ENCODE measurements around the gene IMPG2. TPM values are rescaled to one million over a fixed set of nuclear protein-coding genes. Genes with fewer than 3 reads are reported as not detected.

The IMPG2 gene
- total RNA-seq, 1 donor: 0.36 TPM

- peaks cover 3% of the 10 kb centered on the region for H3K36me3 ChIP-seq (ENCODE audit: insufficient read depth, low read length)
- H3K4me1 ChIP-seq (ENCODE audit: insufficient read depth, low read length): no peaks in the 10 kb centered on the region
- no peaks in the 10 kb centered on the region for H3K9me3 ChIP-seq (ENCODE audit: low read depth, low read length)
- H3K79me2 ChIP-seq (ENCODE audit: insufficient read depth, low read length): no peaks in the 10 kb centered on the region
- H3K4me2 ChIP-seq (ENCODE audit: insufficient read depth, low read length): no peak overlapping the region
- no peak for TF ChIP-seq CTCF (IDR thresholded peaks at IDR 0.05; ENCODE audit: extremely low read depth, low read depth, low read length)
- H3K27ac ChIP-seq (ENCODE audit: low read depth, low read length): no peak overlapping the region
- H3K4me3 ChIP-seq (ENCODE audit: insufficient read depth, low read length): no peak overlapping the region
- no peak overlapping the region for H2AFZ ChIP-seq (ENCODE audit: low read length)
- no peak for DNase-seq (ENCODE audit: insufficient read length, low spot score, missing footprints)
- no peaks in the 10 kb centered on the region for H3K27me3 ChIP-seq (ENCODE audit: insufficient read depth, low read length)
- H4K20me1 ChIP-seq (ENCODE audit: insufficient read depth, low read length): no peaks in the 10 kb centered on the region
Observed at GRCh38 chr3:101333883-101334282, 13.5 kb upstream of the IMPG2 start.

GRCh38 chr3:101329016-101329673 is 8.8 kb upstream of the IMPG2 start:
- no peak for TF ChIP-seq CTCF (IDR thresholded peaks at IDR 0.05; ENCODE audit: extremely low read depth, low read depth, low read length)
- Histone ChIP-seq H3K79me2 (ENCODE audit: insufficient read depth, low read length) (no peaks in the 10 kb centered on the region), H3K27me3 (ENCODE audit: insufficient read depth, low read length) (no peaks in the 10 kb centered on the region), H3K9me3 (ENCODE audit: low read depth, low read length) (no peaks in the 10 kb centered on the region), H3K4me3 (ENCODE audit: insufficient read depth, low read length) (no peak overlapping the region), H2AFZ (ENCODE audit: low read length) (no peak overlapping the region), H4K20me1 (ENCODE audit: insufficient read depth, low read length) (no peaks in the 10 kb centered on the region), H3K4me1 (ENCODE audit: insufficient read depth, low read length) (no peaks in the 10 kb centered on the region), H3K27ac (ENCODE audit: low read depth, low read length) (no peak overlapping the region), H3K36me3 (ENCODE audit: insufficient read depth, low read length) (peaks cover 3% of the 10 kb centered on the region), H3K4me2 (ENCODE audit: insufficient read depth, low read length) (no peak overlapping the region)
- DNase-seq (ENCODE audit: insufficient read length, low spot score, missing footprints): no peak

GRCh38 chr3:101325393-101326134 is 5.2 kb upstream of the IMPG2 start:
- no peaks in the 10 kb centered on the region for H3K27me3 ChIP-seq (ENCODE audit: insufficient read depth, low read length)
- H3K79me2 ChIP-seq (ENCODE audit: insufficient read depth, low read length): no peaks in the 10 kb centered on the region
- no peaks in the 10 kb centered on the region for H3K4me1 ChIP-seq (ENCODE audit: insufficient read depth, low read length)
- H3K4me3 ChIP-seq (ENCODE audit: insufficient read depth, low read length): no peak overlapping the region
- no peak for TF ChIP-seq CTCF (IDR thresholded peaks at IDR 0.05; ENCODE audit: extremely low read depth, low read depth, low read length)
- DNase-seq (ENCODE audit: insufficient read length, low spot score, missing footprints): no peak
- no peak overlapping the region for H2AFZ ChIP-seq (ENCODE audit: low read length)
- H3K27ac ChIP-seq (ENCODE audit: low read depth, low read length): no peak overlapping the region
- no peaks in the 10 kb centered on the region for H4K20me1 ChIP-seq (ENCODE audit: insufficient read depth, low read length)
- peaks cover 3% of the 10 kb centered on the region for H3K36me3 ChIP-seq (ENCODE audit: insufficient read depth, low read length)
- H3K9me3 ChIP-seq (ENCODE audit: low read depth, low read length): no peaks in the 10 kb centered on the region
- H3K4me2 ChIP-seq (ENCODE audit: insufficient read depth, low read length): no peak overlapping the region

- Histone ChIP-seq H3K4me3 (ENCODE audit: insufficient read depth, low read length) (no peak overlapping the region), H3K9me3 (ENCODE audit: low read depth, low read length) (no peaks in the 10 kb centered on the region), H3K27me3 (ENCODE audit: insufficient read depth, low read length) (no peaks in the 10 kb centered on the region), H3K27ac (ENCODE audit: low read depth, low read length) (no peak overlapping the region), H2AFZ (ENCODE audit: low read length) (no peak overlapping the region), H3K36me3 (ENCODE audit: insufficient read depth, low read length) (no peaks in the 10 kb centered on the region), H3K4me1 (ENCODE audit: insufficient read depth, low read length) (no peaks in the 10 kb centered on the region), H4K20me1 (ENCODE audit: insufficient read depth, low read length) (no peaks in the 10 kb centered on the region), H3K79me2 (ENCODE audit: insufficient read depth, low read length) (no peaks in the 10 kb centered on the region), H3K4me2 (ENCODE audit: insufficient read depth, low read length) (no peak overlapping the region)
- DNase-seq (ENCODE audit: insufficient read length, low spot score, missing footprints): no peak
- no peak for TF ChIP-seq CTCF (IDR thresholded peaks at IDR 0.05; ENCODE audit: extremely low read depth, low read depth, low read length)
Observed at GRCh38 chr3:101319531-101319930, 844 bp downstream of the IMPG2 start.
